WERI-Rb-1 (cell line): ENCODE measurements around the gene CMSS1.

Experiments
- DNase-seq: peaks from one replicate; pipeline ENCODE4 v3.0.0-alpha.2; 2020
- H3K27ac ChIP-seq: fragments of 250-450 bp; sonication (Bioruptor Pico); 2 replicates; pipeline ENCODE4 v1.5.1; 2020; ENCODE audit warnings: mild to moderate bottlenecking, moderate library complexity
- H3K27me3 ChIP-seq: fragments of 250-450 bp; sonication (Bioruptor Pico); 2 replicates; pipeline ENCODE4 v1.5.1; 2021; ENCODE audit warnings: mild to moderate bottlenecking, low read depth, moderate library complexity; ENCODE audit not compliant: insufficient read depth, severe bottlenecking
- H3K36me3 ChIP-seq: fragments of 250-450 bp; sonication (Bioruptor Pico); 2 replicates; pipeline ENCODE4 v1.5.1; 2020; ENCODE audit warnings: mild to moderate bottlenecking, moderate library complexity
- H3K4me3 ChIP-seq: 2 replicates; pipeline ENCODE4 v1.5.1; 2011; ENCODE audit warnings: low read depth, mild to moderate bottlenecking, control low read depth, low read length
- H3K9me3 ChIP-seq: fragments of 250-450 bp; sonication (Bioruptor Pico); 2 replicates; pipeline ENCODE4 v1.5.1; 2021; ENCODE audit warnings: mild to moderate bottlenecking, moderate library complexity; ENCODE audit not compliant: severe bottlenecking
- CTCF ChIP-seq: IDR thresholded peaks from 2 replicates; pipeline ENCODE4 v1.5.1; 2011; ENCODE audit warnings: low read depth, mild to moderate bottlenecking, control low read depth, inconsistent platforms, low read length

Gene CMSS1

GRCh38 chr3:100189444-100189964 is 371.8 kb downstream of the CMSS1 start:
- TF ChIP-seq CTCF, result no peak
- H3K36me3 ChIP-seq, result no peaks in the 10 kb centered on the region
- H3K27ac ChIP-seq, result no peak overlapping the region
- no peak overlapping the region for H3K4me3 ChIP-seq
- no peak for DNase-seq
- H3K9me3 ChIP-seq, result no peaks in the 10 kb centered on the region
- H3K27me3 ChIP-seq, result no peaks in the 10 kb centered on the region

GRCh38 chr3:100195375-100195774 is 377.7 kb downstream of the CMSS1 start:
- no peaks in the 10 kb centered on the region for H3K27me3 ChIP-seq
- no peak overlapping the region for H3K27ac ChIP-seq
- no peaks in the 10 kb centered on the region for H3K9me3 ChIP-seq
- DNase-seq, result no peak
- no peak overlapping the region for H3K4me3 ChIP-seq
- TF ChIP-seq CTCF, result no peak
- no peaks in the 10 kb centered on the region for H3K36me3 ChIP-seq

- Histone ChIP-seq H3K9me3 (no peaks in the 10 kb centered on the region), H3K27me3 (no peaks in the 10 kb centered on the region), H3K4me3 (no peak overlapping the region), H3K36me3 (no peaks in the 10 kb centered on the region), H3K27ac (no peak overlapping the region)
- DNase-seq, result no peak
- TF ChIP-seq CTCF, result no peak
Measured at GRCh38 chr3:100197876-100198275, 380.2 kb downstream of the CMSS1 start.

DNA sequence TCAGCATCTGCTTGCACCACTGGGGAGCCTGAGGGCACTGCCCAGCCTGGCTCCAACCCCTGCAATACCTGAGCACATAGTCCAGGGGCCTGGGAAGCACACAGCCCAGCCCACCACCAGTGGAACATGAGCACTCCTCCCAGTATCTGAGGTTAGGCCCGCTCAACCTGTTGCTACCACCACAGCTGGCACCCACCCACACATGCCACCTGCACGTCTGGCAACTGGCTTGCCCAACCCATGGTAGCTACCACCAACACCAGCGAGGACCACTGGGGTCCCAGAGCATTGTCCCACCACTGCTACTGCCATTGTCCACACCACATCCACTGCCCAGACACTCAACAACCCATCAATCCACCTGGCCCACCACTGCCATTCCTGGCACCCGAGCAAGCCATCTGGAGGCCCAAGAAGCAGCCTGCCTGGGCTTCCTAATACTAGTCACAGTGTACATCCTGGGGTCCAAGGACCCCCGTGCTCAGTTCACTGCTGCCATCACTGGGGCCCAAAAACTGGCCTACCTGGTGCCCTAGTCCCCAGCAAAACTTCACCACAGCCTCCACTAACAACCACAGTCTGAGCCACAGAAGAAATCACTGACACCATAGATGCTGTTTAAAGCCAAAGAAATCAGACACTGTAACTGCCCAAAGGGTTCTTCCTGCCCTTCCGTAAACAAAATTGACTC is 381.1 kb downstream of the CMSS1 start:
- Histone ChIP-seq H3K4me3 (no peak overlapping the region), H3K9me3 (no peaks in the 10 kb centered on the region), H3K27ac (no peak overlapping the region), H3K36me3 (no peaks in the 10 kb centered on the region), H3K27me3 (no peaks in the 10 kb centered on the region)
- TF ChIP-seq CTCF, result no peak
- no peak for DNase-seq

GRCh38 chr3:100205171-100205570 is 387.5 kb downstream of the CMSS1 start:
- H3K9me3 ChIP-seq, result no peaks in the 10 kb centered on the region
- H3K27me3 ChIP-seq, result no peaks in the 10 kb centered on the region
- no peak overlapping the region for H3K4me3 ChIP-seq
- H3K27ac ChIP-seq, result no peak overlapping the region
- no peak for TF ChIP-seq CTCF
- H3K36me3 ChIP-seq, result no peaks in the 10 kb centered on the region
- DNase-seq, result no peak

DNA sequence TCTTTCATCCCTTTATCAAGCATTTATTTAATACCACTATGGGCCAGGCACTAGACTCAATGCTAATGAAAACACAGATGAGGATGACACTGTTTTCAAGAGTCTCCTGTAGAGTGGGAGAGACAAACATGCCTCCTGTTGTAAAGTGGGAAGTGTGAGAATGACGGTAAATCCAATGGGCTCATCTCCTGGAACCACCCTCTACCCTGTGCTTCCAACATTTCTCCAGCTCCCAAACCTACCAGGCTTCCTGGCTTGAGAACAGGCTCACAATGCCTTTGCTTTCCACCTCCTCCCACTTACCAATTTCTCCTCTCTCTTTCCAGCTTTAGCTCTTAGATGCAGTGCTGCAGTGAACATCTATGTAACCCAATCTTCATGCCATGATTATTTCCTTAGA is 389.0 kb downstream of the CMSS1 start:
- Histone ChIP-seq H3K27ac (no peak overlapping the region), H3K4me3 (no peak overlapping the region), H3K9me3 (no peaks in the 10 kb centered on the region), H3K27me3 (no peaks in the 10 kb centered on the region), H3K36me3 (no peaks in the 10 kb centered on the region)
- DNase-seq, result no peak
- no peak for TF ChIP-seq CTCF
